Measurements from ENCODE around the gene CNTNAP2. TPM values are rescaled to one million over a fixed set of nuclear protein-coding genes. Genes with fewer than 3 reads are reported as not detected.

The CNTNAP2 gene
- total RNA-seq, 1 donor from 2014 or later: 0.27 TPM

DNA sequence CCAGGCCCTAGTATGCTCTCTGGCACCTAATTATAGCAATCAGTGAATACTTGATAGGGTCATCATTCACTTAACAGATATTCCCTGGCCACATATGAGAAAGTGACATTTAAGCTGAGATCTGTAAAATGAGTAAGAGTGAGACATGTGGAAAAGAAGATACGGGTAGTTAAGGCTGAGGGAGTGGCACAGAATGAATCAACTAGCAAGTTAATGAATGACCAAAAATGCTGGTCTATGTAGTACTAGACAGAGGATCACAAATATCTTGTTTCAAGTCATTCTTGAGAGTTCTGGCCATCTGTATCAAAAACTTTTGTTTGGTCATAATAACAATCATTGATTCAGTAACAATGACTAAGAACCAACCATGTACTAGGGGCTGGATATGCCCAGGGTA lies 954.9 kb downstream of the CNTNAP2 start:
- TF ChIP-seq, protein P1, sequence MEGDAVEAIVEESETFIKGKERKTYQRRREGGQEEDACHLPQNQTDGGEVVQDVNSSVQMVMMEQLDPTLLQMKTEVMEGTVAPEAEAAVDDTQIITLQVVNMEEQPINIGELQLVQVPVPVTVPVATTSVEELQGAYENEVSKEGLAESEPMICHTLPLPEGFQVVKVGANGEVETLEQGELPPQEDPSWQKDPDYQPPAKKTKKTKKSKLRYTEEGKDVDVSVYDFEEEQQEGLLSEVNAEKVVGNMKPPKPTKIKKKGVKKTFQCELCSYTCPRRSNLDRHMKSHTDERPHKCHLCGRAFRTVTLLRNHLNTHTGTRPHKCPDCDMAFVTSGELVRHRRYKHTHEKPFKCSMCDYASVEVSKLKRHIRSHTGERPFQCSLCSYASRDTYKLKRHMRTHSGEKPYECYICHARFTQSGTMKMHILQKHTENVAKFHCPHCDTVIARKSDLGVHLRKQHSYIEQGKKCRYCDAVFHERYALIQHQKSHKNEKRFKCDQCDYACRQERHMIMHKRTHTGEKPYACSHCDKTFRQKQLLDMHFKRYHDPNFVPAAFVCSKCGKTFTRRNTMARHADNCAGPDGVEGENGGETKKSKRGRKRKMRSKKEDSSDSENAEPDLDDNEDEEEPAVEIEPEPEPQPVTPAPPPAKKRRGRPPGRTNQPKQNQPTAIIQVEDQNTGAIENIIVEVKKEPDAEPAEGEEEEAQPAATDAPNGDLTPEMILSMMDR (IDR thresholded peaks at IDR 0.05): no peak
- DNase-seq (ENCODE audit: low spot score): no peak
- peaks cover 1% of the 10 kb centered on the region for H3K36me3 Mint-ChIP-seq (ENCODE audit: low read depth)
- H3K4me1 Mint-ChIP-seq (ENCODE audit: low read depth): no peaks in the 10 kb centered on the region
- H3K27me3 Mint-ChIP-seq (ENCODE audit: low read depth): peaks cover 3% of the 10 kb centered on the region
- peaks cover 10% of the 10 kb centered on the region for H3K9me3 Mint-ChIP-seq (ENCODE audit: low read depth)
- H3K4me3 Mint-ChIP-seq (ENCODE audit: unreplicated experiment): no peak overlapping the region
- H3K27ac Mint-ChIP-seq (ENCODE audit: unreplicated experiment): no peak overlapping the region

DNA sequence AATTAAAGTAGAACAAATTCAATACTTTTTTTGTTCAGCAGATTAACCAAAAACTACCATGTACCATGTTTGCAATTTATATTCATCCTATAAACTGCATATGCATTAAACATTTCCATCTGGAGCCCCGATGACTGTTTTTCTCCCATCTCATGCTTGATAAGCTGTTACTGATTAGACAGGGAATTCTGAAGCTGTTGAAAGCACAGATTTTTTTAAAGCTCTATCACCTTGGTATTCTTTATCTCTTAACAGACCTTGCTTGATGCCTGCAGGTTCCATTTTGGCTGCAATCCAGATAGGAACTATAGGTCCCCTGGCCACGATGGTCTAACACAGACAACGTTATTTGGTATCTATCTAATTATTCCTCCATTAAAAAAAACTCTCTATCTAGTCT lies 961.7 kb downstream of the CNTNAP2 start:
- no peaks in the 10 kb centered on the region for H3K4me1 Mint-ChIP-seq (ENCODE audit: low read depth)
- H3K27me3 Mint-ChIP-seq (ENCODE audit: low read depth): peaks cover 3% of the 10 kb centered on the region
- H3K4me3 Mint-ChIP-seq (ENCODE audit: unreplicated experiment): no peak overlapping the region
- H3K9me3 Mint-ChIP-seq (ENCODE audit: low read depth): peaks cover 1% of the 10 kb centered on the region
- TF ChIP-seq, protein P1 (IDR thresholded peaks at IDR 0.05): no peak
- H3K27ac Mint-ChIP-seq (ENCODE audit: unreplicated experiment): no peak overlapping the region
- DNase-seq (ENCODE audit: low spot score): no peak
- H3K36me3 Mint-ChIP-seq (ENCODE audit: low read depth): no peaks in the 10 kb centered on the region

DNA sequence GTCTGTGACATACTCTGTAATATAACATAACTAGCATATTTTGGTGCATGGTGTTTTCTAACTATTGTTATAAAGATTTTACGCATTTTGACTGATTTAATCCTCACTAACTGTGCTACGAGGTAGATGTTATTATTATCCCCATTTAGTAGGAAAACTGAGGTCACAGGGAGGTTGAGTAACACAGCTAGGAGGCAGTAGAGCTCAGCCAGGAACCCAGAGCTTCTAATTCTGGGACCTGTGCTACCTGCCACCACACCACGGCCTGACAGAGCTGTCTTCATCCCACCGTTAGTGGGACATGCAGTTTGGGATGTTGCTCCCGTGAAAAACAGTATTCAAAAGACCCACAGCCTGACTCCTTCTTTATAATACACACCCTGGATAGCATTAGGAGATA lies 962.5 kb downstream of the CNTNAP2 start:
- no peak overlapping the region for H3K27ac Mint-ChIP-seq (ENCODE audit: unreplicated experiment)
- no peaks in the 10 kb centered on the region for H3K4me1 Mint-ChIP-seq (ENCODE audit: low read depth)

DNA sequence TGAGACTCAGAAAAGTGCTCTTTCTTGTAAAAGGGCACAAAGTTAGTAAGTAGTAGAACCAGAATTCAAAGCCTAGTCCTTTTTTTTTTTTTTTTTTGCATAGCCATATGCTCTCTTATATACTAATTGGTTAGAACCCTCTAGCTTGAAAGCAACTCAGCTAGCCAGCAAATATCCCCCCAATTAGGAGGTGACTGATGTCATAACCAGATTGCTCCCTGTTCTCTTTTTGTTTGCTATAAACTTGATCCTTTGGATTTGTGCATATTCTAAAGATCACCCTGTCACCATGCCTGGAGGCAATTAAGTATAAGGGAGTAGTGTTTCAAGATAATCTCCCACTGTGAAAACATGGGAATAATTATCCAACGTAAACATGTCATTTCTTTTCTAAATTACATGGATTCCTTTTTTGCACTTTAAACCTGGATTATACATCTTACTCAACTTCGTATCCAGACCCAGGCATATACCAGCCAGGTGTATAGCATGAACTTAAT lies 963.4 kb downstream of the CNTNAP2 start:
- no peaks in the 10 kb centered on the region for H3K9me3 Mint-ChIP-seq (ENCODE audit: low read depth)
- TF ChIP-seq, protein P1 (IDR thresholded peaks at IDR 0.05): no peak
- no peaks in the 10 kb centered on the region for H3K36me3 Mint-ChIP-seq (ENCODE audit: low read depth)
- no peaks in the 10 kb centered on the region for H3K4me1 Mint-ChIP-seq (ENCODE audit: low read depth)
- no peaks in the 10 kb centered on the region for H3K27me3 Mint-ChIP-seq (ENCODE audit: low read depth)
- no peak overlapping the region for H3K27ac Mint-ChIP-seq (ENCODE audit: unreplicated experiment)
- H3K4me3 Mint-ChIP-seq (ENCODE audit: unreplicated experiment): no peak overlapping the region
- no peak for DNase-seq (ENCODE audit: low spot score)

More for the DNA sequence above, 962.5 kb downstream of the CNTNAP2 start:
- TF ChIP-seq, protein P1 (IDR thresholded peaks at IDR 0.05): no peak
- Mint-ChIP-seq H3K36me3 (ENCODE audit: low read depth) (no peaks in the 10 kb centered on the region), H3K27me3 (ENCODE audit: low read depth) (peaks cover 3% of the 10 kb centered on the region), H3K9me3 (ENCODE audit: low read depth) (no peaks in the 10 kb centered on the region), H3K4me3 (ENCODE audit: unreplicated experiment) (no peak overlapping the region)
- no peak for DNase-seq (ENCODE audit: low spot score)

DNA sequence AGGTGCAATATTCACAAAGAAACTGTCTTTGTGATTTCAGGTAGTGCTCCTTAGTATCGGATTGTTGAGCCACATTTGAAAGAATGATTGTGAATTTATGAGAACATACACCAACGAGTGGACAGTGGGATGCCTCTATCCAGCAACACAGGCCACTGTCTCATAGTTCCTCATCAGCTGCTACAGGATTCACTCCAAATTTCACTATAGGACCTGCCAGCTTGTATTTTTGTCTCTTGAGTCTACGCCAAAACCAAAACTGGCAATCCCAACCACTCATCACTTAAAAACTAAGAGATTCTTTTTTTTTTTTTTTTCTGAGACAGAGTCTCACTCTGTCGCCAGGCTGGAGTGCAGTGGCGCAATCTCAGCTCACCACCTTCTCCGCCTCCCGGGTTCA lies 964.5 kb downstream of the CNTNAP2 start:
- TF ChIP-seq, protein P1 (IDR thresholded peaks at IDR 0.05): no peak
- Mint-ChIP-seq H3K4me3 (ENCODE audit: unreplicated experiment) (no peak overlapping the region), H3K27ac (ENCODE audit: unreplicated experiment) (no peak overlapping the region), H3K9me3 (ENCODE audit: low read depth) (no peaks in the 10 kb centered on the region), H3K4me1 (ENCODE audit: low read depth) (no peaks in the 10 kb centered on the region), H3K36me3 (ENCODE audit: low read depth) (no peaks in the 10 kb centered on the region), H3K27me3 (ENCODE audit: low read depth) (no peaks in the 10 kb centered on the region)
- DNase-seq (ENCODE audit: low spot score): no peak
